ENCODE results near the gene CARNS1. TPM values are rescaled to one million over a fixed set of nuclear protein-coding genes. Genes with fewer than 3 reads are reported as not detected.

Gene CARNS1
- total and polyA plus RNA-seq, 10 donors: 1.0 to 4.4 (median 2.0) TPM

Small RNA genes lying within 50 kb of the gene (small RNA-seq; reads per million reads assigned to genes)
- 0 to 0.07 (median 0) reads per million in 4 donors for gene RNU6-1238P

Other genes starting within 250 kb of the CARNS1 start
- gene GRK2, start 149.2 kb upstream of the CARNS1 start, total RNA-seq: 100 to 1,000 TPM; 168 to 301 (median 263) TPM
- gene GRK2, start 149.2 kb upstream of the CARNS1 start, polyA plus RNA-seq: 100 to 1,000 TPM; 119 to 270 (median 192) TPM
- 100 to 1,000 TPM in 5 of 7 donors, 10 to 100 TPM in 2; 67.3 to 151 (median 124) TPM for gene ANKRD13D, start 126.4 kb upstream of the CARNS1 start, total RNA-seq
- 100 to 1,000 TPM in 2 of 3 donors, 10 to 100 TPM in 1; 65.2 to 138 (median 129) TPM for gene ANKRD13D, start 126.4 kb upstream of the CARNS1 start, polyA plus RNA-seq
- gene SSH3, start 112.1 kb upstream of the CARNS1 start, total RNA-seq: 10 to 100 TPM; 14.6 to 31.8 (median 22.9) TPM
- gene SSH3, start 112.1 kb upstream of the CARNS1 start, polyA plus RNA-seq: 10 to 100 TPM in 1 of 3 donors, 1 to 10 TPM in 2; 4.3 to 11.1 (median 5.9) TPM
- gene POLD4, start 62.1 kb upstream of the CARNS1 start, total RNA-seq: 100 to 1,000 TPM in 4 of 7 donors, 10 to 100 TPM in 3; 81.4 to 159 (median 103) TPM
- gene POLD4, start 62.1 kb upstream of the CARNS1 start, polyA plus RNA-seq: 100 to 1,000 TPM; 267 to 290 (median 279) TPM
- gene CLCF1, start 42.1 kb upstream of the CARNS1 start, total RNA-seq: 10 to 100 TPM in 2 of 7 donors, 1 to 10 TPM in 5; 4.3 to 13.7 (median 6.7) TPM
- 1 to 10 TPM; 6.0 to 9.3 (median 9.0) TPM for gene CLCF1, start 42.1 kb upstream of the CARNS1 start, polyA plus RNA-seq
- gene RAD9A, start 23.7 kb upstream of the CARNS1 start, total RNA-seq: 10 to 100 TPM; 21.6 to 37.5 (median 29.7) TPM
- gene RAD9A, start 23.7 kb upstream of the CARNS1 start, polyA plus RNA-seq: 10 to 100 TPM; 18.2 to 44.8 (median 37.1) TPM
- 100 to 1,000 TPM; 147 to 192 (median 157) TPM for gene PPP1CA, start 13.8 kb upstream of the CARNS1 start, total RNA-seq
- 100 to 1,000 TPM; 152 to 207 (median 170) TPM for gene PPP1CA, start 13.8 kb upstream of the CARNS1 start, polyA plus RNA-seq
- gene TBC1D10C, start 11.6 kb upstream of the CARNS1 start, total RNA-seq: 100 to 1,000 TPM in 4 of 7 donors, 10 to 100 TPM in 3; 66.3 to 132 (median 101) TPM
- gene TBC1D10C, start 11.6 kb upstream of the CARNS1 start, polyA plus RNA-seq: 100 to 1,000 TPM; 174 to 270 (median 196) TPM
- gene RPS6KB2, start 12.8 kb downstream of the CARNS1 start, total RNA-seq: 10 to 100 TPM; 51.5 to 65.4 (median 55.4) TPM
- gene RPS6KB2, start 12.8 kb downstream of the CARNS1 start, polyA plus RNA-seq: 10 to 100 TPM; 39.5 to 95.0 (median 53.8) TPM
- gene PTPRCAP, start 22.0 kb downstream of the CARNS1 start, total RNA-seq: 100 to 1,000 TPM; 119 to 278 (median 187) TPM
- gene PTPRCAP, start 22.0 kb downstream of the CARNS1 start, polyA plus RNA-seq: 100 to 1,000 TPM; 410 to 557 (median 479) TPM
- 100 to 1,000 TPM in 4 of 7 donors, 10 to 100 TPM in 3; 68.1 to 143 (median 117) TPM for gene CORO1B, start 27.8 kb downstream of the CARNS1 start, total RNA-seq
- gene CORO1B, start 27.8 kb downstream of the CARNS1 start, polyA plus RNA-seq: 10 to 100 TPM; 40.5 to 70.8 (median 53.7) TPM
- not detected for gene GPR152, start 37.1 kb downstream of the CARNS1 start, total RNA-seq
- gene GPR152, start 37.1 kb downstream of the CARNS1 start, polyA plus RNA-seq: under 1 TPM in 1 of 3 donors, not detected in 2; 0.10 TPM
- gene CABP4, start 39.7 kb downstream of the CARNS1 start, total RNA-seq: 10 to 100 TPM; 12.7 to 27.3 (median 21.3) TPM
- 1 to 10 TPM; 2.6 to 6.2 (median 3.0) TPM for gene CABP4, start 39.7 kb downstream of the CARNS1 start, polyA plus RNA-seq
- 100 to 1,000 TPM in 3 of 7 donors, 10 to 100 TPM in 4; 48.5 to 192 (median 66.6) TPM for gene TMEM134, start 53.6 kb downstream of the CARNS1 start, total RNA-seq
- gene TMEM134, start 53.6 kb downstream of the CARNS1 start, polyA plus RNA-seq: 100 to 1,000 TPM in 1 of 3 donors, 10 to 100 TPM in 2; 94.6 to 123 (median 95.1) TPM
- 10 to 100 TPM; 72.2 to 95.8 (median 88.1) TPM for gene AIP, start 67.3 kb downstream of the CARNS1 start, total RNA-seq
- gene AIP, start 67.3 kb downstream of the CARNS1 start, polyA plus RNA-seq: 100 to 1,000 TPM; 135 to 146 (median 141) TPM
- gene PITPNM1, start 89.7 kb downstream of the CARNS1 start, total RNA-seq: 10 to 100 TPM; 42.5 to 86.9 (median 74.9) TPM
- gene PITPNM1, start 89.7 kb downstream of the CARNS1 start, polyA plus RNA-seq: 10 to 100 TPM; 17.8 to 67.0 (median 29.2) TPM
- gene CDK2AP2, start 92.5 kb downstream of the CARNS1 start, total RNA-seq: 10 to 100 TPM; 32.9 to 49.9 (median 40.9) TPM
- gene CDK2AP2, start 92.5 kb downstream of the CARNS1 start, polyA plus RNA-seq: 10 to 100 TPM; 35.6 to 57.1 (median 51.0) TPM
- gene CABP2, start 107.8 kb downstream of the CARNS1 start, total RNA-seq: not detected
- not detected for gene CABP2, start 107.8 kb downstream of the CARNS1 start, polyA plus RNA-seq
- gene GSTP1, start 168.1 kb downstream of the CARNS1 start, total RNA-seq: 100 to 1,000 TPM; 211 to 338 (median 275) TPM
- gene GSTP1, start 168.1 kb downstream of the CARNS1 start, polyA plus RNA-seq: 100 to 1,000 TPM; 310 to 399 (median 343) TPM
- 100 to 1,000 TPM; 145 to 258 (median 185) TPM for gene NDUFV1, start 191.3 kb downstream of the CARNS1 start, total RNA-seq
- gene NDUFV1, start 191.3 kb downstream of the CARNS1 start, polyA plus RNA-seq: 100 to 1,000 TPM; 132 to 257 (median 213) TPM
- 1 to 10 TPM; 2.7 to 7.9 (median 5.8) TPM for gene NUDT8, start 214.3 kb downstream of the CARNS1 start, total RNA-seq
- gene NUDT8, start 214.3 kb downstream of the CARNS1 start, polyA plus RNA-seq: 1 to 10 TPM; 5.4 to 9.2 (median 6.5) TPM
- not detected for gene TBX10, start 224.1 kb downstream of the CARNS1 start, total RNA-seq
- under 1 TPM in 1 of 3 donors, not detected in 2; 0.08 TPM for gene TBX10, start 224.1 kb downstream of the CARNS1 start, polyA plus RNA-seq
- gene ACY3, start 235.1 kb downstream of the CARNS1 start, total RNA-seq: 1 to 10 TPM in 3 of 7 donors, under 1 TPM in 3, not detected in 1; 0.39 to 2.0 (median 0.98) TPM
- 1 to 10 TPM; 1.1 to 5.7 (median 1.2) TPM for gene ACY3, start 235.1 kb downstream of the CARNS1 start, polyA plus RNA-seq

Data from spleen (tissue), 11 donors.